Ascending aorta (tissue), 2 donors: Measurements from ENCODE around the gene SETDB2. TPM values are rescaled to one million over a fixed set of nuclear protein-coding genes. Genes with fewer than 3 reads are reported as not detected.

Experiments
- DNase-seq, 2 donors: peaks; one replicate each; pipeline ENCODE4 v3.0.0-alpha.2; 2019; ENCODE audit warnings: low spot score in 2 of 2
- H3K27ac ChIP-seq, 2 donors: fragments of 200-600 bp; sonication (generic); one replicate each; pipeline ENCODE4 v1.5.1; 2016 to 2017; ENCODE audit warnings: mild to moderate bottlenecking in 1 of 2
- H3K27me3 ChIP-seq: fragments of 200-600 bp; sonication (generic); one replicate; pipeline ENCODE4 v1.5.1; 2017
- H3K36me3 ChIP-seq, 2 donors: fragments of 200-600 bp; sonication (generic); one replicate each; pipeline ENCODE4 v1.5.1; 2016
- H3K4me1 ChIP-seq, 2 donors: fragments of 200-600 bp; sonication (generic); one replicate each; pipeline ENCODE4 v1.5.1; 2016 to 2017; ENCODE audit warnings: mild to moderate bottlenecking in 1 of 2
- H3K4me3 ChIP-seq, 2 donors: fragments of 200-600 bp; sonication (generic); one replicate each; pipeline ENCODE4 v1.5.1; 2016 to 2017; ENCODE audit warnings: mild to moderate bottlenecking in 1 of 2
- H3K9me3 ChIP-seq, 2 donors: fragments of 200-600 bp; sonication (generic); one replicate each; pipeline ENCODE4 v1.5.1; 2016
- intact Hi-C: fragments of 100-400 bp; cut with DNase I; formaldehyde crosslinking; loops from one replicate; pipeline ENCODE4 v1.15.1; 2023
- total RNA-seq: library from RNA; depleted of rRNA; stranded (reverse); fragments of >200 nt; gene quantifications from one replicate; pipeline ENCODE4 v1.1.0, GENCODE V29; 2016
- TF ChIP-seq, protein P1 (sequence below), 3 experiments: fragments of 200-600 bp in 2 of 3; fragments of 450-650 bp in 1 of 3; sonication (generic) in 2 of 3; IDR thresholded peaks; one replicate each; pipeline ENCODE4 v1.5.1; 2016 to 2019; ENCODE audit warnings: antibody characterized with exemption in 3 of 3, mild to moderate bottlenecking in 1 of 3, moderate library complexity in 1 of 3

SETDB2 gene
- total RNA-seq, 1 donor from 2014 or later: 7.2 TPM

- TF ChIP-seq, protein P1, sequence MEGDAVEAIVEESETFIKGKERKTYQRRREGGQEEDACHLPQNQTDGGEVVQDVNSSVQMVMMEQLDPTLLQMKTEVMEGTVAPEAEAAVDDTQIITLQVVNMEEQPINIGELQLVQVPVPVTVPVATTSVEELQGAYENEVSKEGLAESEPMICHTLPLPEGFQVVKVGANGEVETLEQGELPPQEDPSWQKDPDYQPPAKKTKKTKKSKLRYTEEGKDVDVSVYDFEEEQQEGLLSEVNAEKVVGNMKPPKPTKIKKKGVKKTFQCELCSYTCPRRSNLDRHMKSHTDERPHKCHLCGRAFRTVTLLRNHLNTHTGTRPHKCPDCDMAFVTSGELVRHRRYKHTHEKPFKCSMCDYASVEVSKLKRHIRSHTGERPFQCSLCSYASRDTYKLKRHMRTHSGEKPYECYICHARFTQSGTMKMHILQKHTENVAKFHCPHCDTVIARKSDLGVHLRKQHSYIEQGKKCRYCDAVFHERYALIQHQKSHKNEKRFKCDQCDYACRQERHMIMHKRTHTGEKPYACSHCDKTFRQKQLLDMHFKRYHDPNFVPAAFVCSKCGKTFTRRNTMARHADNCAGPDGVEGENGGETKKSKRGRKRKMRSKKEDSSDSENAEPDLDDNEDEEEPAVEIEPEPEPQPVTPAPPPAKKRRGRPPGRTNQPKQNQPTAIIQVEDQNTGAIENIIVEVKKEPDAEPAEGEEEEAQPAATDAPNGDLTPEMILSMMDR (IDR thresholded peaks at IDR 0.05): no peak
- peaks cover 0 to 4% of the 10 kb centered on the region in 2 donors for H3K4me1 ChIP-seq
- no peaks in the 10 kb centered on the region for H3K27me3 ChIP-seq
- H3K4me3 ChIP-seq: no peak overlapping the region
- intact Hi-C loops: no loop called here
- no peak for DNase-seq
- no peaks in the 10 kb centered on the region for H3K36me3 ChIP-seq
- no peak overlapping the region for H3K27ac ChIP-seq
- H3K9me3 ChIP-seq: no peaks in the 10 kb centered on the region
Observed at GRCh38 chr13:49455007-49455398, 10.9 kb downstream of the SETDB2 start.

GRCh38 chr13:49456156-49456555, 12.1 kb downstream of the SETDB2 start:
- H3K4me3 ChIP-seq: no peak overlapping the region
- DNase-seq: no peak
- H3K27ac ChIP-seq: no peak overlapping the region
- H3K4me1 ChIP-seq: peaks cover 0 to 4% of the 10 kb centered on the region in 2 donors
- no peaks in the 10 kb centered on the region for H3K27me3 ChIP-seq
- TF ChIP-seq, protein P1 (IDR thresholded peaks at IDR 0.05): no peak
- H3K36me3 ChIP-seq: peaks cover 4% of the 10 kb centered on the region in 2 donors
- H3K9me3 ChIP-seq: no peaks in the 10 kb centered on the region
- intact Hi-C loops: no loop called here

DNA sequence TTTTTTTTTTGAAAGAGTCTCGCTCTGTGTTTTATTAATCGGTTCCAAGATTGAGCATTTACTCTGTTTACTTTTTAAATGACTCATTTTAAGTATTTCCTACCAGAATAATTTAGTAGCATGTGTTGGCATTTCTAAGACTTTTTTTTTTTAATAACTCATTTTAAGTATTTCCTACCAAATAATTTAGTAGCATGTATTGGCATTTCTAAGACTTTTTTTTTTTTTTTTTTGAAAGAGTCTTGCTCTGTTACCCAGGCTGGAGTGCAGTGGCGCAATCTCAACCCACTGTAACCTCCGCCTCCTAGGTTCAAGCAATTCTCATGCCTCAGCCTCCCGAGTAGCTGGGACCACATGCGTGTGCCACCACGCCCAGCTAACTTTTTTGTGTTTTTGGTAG, 13.1 kb downstream of the SETDB2 start:
- Histone ChIP-seq H3K4me1 (peaks cover 0 to 4% of the 10 kb centered on the region in 2 donors), H3K9me3 (no peaks in the 10 kb centered on the region), H3K27me3 (no peaks in the 10 kb centered on the region), H3K27ac (no peak overlapping the region), H3K4me3 (no peak overlapping the region), H3K36me3 (peaks cover 13 to 15% of the 10 kb centered on the region in 2 donors)
- intact Hi-C loops: no loop called here
- TF ChIP-seq, protein P1 (IDR thresholded peaks at IDR 0.05): no peak
- DNase-seq: no peak

DNA sequence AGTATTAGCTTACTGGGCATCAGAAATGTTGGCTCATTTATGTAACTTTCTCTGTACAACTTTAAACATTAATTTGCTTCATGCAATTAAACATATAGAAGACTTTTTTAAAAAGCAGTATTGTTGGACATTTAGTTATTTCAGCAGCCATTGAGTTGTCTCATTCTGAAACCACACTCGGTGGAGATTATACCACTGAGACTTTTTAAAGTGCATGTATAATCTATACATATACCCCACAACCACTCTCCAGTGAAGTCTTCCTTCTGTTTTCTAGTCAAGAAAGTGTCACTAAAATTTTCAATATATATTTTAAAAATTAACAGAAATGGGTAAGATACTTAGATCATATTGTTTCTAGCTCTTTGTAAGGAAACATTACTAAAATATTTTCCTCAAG, 15.5 kb downstream of the SETDB2 start:
- no peak overlapping the region for H3K27ac ChIP-seq
- no peaks in the 10 kb centered on the region for H3K27me3 ChIP-seq
- H3K4me1 ChIP-seq: peaks cover 0 to 4% of the 10 kb centered on the region in 2 donors
- intact Hi-C loops: no loop called here
- H3K9me3 ChIP-seq: no peaks in the 10 kb centered on the region
- no peak overlapping the region for H3K4me3 ChIP-seq
- DNase-seq: no peak
- H3K36me3 ChIP-seq: peaks cover 32 to 38% of the 10 kb centered on the region in 2 donors
- TF ChIP-seq, protein P1 (IDR thresholded peaks at IDR 0.05): no peak

DNA sequence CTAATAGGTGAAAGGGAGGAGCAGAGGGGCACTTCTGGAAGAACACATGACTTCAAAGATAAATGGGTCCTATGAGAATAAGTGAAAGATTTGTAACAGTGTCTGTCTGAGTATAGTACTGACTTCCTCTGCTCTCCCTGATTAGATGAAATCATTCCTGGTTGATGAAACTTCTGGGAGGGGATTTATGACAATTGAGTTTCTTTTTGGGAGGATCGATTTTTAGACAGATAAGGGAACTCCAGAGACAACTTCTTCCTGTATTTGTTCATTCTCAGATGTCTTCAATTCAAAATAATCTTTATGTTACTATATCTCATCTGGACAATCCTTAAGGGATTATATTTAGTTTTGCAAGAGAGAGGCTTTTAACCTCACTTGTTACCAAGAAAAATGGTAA, 20.0 kb downstream of the SETDB2 start:
- intact Hi-C loops: no loop called here
- TF ChIP-seq, protein P1 (IDR thresholded peaks at IDR 0.05): no peak
- no peak overlapping the region for H3K27ac ChIP-seq
- H3K4me3 ChIP-seq: no peak overlapping the region
- H3K27me3 ChIP-seq: no peaks in the 10 kb centered on the region
- no peaks in the 10 kb centered on the region for H3K4me1 ChIP-seq
- no peaks in the 10 kb centered on the region for H3K9me3 ChIP-seq
- H3K36me3 ChIP-seq: peaks cover 37 to 44% of the 10 kb centered on the region in 2 donors
- DNase-seq: no peak
